ENCODE measurements around the gene CMTM1. TPM values are rescaled to one million over a fixed set of nuclear protein-coding genes. Genes with fewer than 3 reads are reported as not detected.

The CMTM1 gene
- total and polyA plus RNA-seq, 2 experiments from 2014 or later = 1.4 to 1.9 TPM

DNA sequence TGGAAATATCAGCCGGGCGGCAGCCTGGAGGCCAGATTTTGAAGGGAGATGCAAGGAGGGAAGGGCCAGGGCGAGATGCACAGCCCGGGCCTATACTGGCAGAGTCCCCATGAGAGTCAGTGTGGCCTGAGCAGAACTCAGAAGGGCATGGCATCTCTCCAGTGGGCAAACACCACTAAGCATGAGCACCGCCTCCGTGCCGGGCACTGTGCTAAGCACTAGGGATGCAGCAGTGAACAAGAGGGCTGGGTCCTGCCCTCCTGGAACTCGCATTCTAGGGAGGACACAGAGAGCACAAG, 49.8 kb upstream of the CMTM1 start:
- no peak for ATAC-seq

More for the DNA sequence above, 49.8 kb upstream of the CMTM1 start:
- Histone ChIP-seq H3K9me2 (ENCODE audit: insufficient read depth) (no peaks in the 10 kb centered on the region), H3K27ac (ENCODE audit: low read depth) (no peak overlapping the region), H3K36me3 (ENCODE audit: insufficient read depth) (no peaks in the 10 kb centered on the region), H3K4me3 (no peak overlapping the region), H3K4me2 (no peak overlapping the region), H3K79me2 (replicated peaks; ENCODE audit: insufficient read depth) (no peaks in the 10 kb centered on the region), H3K4me1 (ENCODE audit: insufficient read depth) (peaks cover 13% of the 10 kb centered on the region), H3F3A (replicated peaks; ENCODE audit: low read depth) (no peaks in the 10 kb centered on the region), H3K27me3 (ENCODE audit: insufficient read depth) (no peaks in the 10 kb centered on the region), H4K20me1 (replicated peaks; ENCODE audit: insufficient read depth) (no peaks in the 10 kb centered on the region), H2AFZ (no peak overlapping the region)
- no peak for DNase-seq (ENCODE audit: low spot score)
- TF ChIP-seq STAT1 (IDR thresholded peaks at IDR 0.05; ENCODE audit: unreplicated experiment) (no peak), POLR2AphosphoS5 (IDR thresholded peaks at IDR 0.05; ENCODE audit: low read depth) (no peak), CREB1 (CRISPR knock-in tag; IDR thresholded peaks at IDR 0.05; ENCODE audit: low read depth) (no peak), ZNF114 (CRISPR knock-in tag; IDR thresholded peaks at IDR 0.05) (no peak), ZNF331 (CRISPR knock-in tag; IDR thresholded peaks at IDR 0.05; ENCODE audit: low read depth) (no peak), EZH2 (IDR thresholded peaks at IDR 0.05; ENCODE audit: low read depth, unreplicated experiment) (no peak), JUNB (IDR thresholded peaks at IDR 0.05; ENCODE audit: unreplicated experiment) (no peak), EZH2phosphoT487 (IDR thresholded peaks at IDR 0.05; ENCODE audit: unreplicated experiment) (no peak), NANOG (IDR thresholded peaks at IDR 0.05; ENCODE audit: borderline replicate concordance) (no peak)
- TF ChIP-seq, protein P1, sequence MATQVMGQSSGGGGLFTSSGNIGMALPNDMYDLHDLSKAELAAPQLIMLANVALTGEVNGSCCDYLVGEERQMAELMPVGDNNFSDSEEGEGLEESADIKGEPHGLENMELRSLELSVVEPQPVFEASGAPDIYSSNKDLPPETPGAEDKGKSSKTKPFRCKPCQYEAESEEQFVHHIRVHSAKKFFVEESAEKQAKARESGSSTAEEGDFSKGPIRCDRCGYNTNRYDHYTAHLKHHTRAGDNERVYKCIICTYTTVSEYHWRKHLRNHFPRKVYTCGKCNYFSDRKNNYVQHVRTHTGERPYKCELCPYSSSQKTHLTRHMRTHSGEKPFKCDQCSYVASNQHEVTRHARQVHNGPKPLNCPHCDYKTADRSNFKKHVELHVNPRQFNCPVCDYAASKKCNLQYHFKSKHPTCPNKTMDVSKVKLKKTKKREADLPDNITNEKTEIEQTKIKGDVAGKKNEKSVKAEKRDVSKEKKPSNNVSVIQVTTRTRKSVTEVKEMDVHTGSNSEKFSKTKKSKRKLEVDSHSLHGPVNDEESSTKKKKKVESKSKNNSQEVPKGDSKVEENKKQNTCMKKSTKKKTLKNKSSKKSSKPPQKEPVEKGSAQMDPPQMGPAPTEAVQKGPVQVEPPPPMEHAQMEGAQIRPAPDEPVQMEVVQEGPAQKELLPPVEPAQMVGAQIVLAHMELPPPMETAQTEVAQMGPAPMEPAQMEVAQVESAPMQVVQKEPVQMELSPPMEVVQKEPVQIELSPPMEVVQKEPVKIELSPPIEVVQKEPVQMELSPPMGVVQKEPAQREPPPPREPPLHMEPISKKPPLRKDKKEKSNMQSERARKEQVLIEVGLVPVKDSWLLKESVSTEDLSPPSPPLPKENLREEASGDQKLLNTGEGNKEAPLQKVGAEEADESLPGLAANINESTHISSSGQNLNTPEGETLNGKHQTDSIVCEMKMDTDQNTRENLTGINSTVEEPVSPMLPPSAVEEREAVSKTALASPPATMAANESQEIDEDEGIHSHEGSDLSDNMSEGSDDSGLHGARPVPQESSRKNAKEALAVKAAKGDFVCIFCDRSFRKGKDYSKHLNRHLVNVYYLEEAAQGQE (IDR thresholded peaks at IDR 0.05; ENCODE audit: unreplicated experiment) = no peak
- TF ChIP-seq, protein P2, sequence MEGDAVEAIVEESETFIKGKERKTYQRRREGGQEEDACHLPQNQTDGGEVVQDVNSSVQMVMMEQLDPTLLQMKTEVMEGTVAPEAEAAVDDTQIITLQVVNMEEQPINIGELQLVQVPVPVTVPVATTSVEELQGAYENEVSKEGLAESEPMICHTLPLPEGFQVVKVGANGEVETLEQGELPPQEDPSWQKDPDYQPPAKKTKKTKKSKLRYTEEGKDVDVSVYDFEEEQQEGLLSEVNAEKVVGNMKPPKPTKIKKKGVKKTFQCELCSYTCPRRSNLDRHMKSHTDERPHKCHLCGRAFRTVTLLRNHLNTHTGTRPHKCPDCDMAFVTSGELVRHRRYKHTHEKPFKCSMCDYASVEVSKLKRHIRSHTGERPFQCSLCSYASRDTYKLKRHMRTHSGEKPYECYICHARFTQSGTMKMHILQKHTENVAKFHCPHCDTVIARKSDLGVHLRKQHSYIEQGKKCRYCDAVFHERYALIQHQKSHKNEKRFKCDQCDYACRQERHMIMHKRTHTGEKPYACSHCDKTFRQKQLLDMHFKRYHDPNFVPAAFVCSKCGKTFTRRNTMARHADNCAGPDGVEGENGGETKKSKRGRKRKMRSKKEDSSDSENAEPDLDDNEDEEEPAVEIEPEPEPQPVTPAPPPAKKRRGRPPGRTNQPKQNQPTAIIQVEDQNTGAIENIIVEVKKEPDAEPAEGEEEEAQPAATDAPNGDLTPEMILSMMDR (conservative IDR thresholded peaks at IDR 0.05; ENCODE audit: low read depth in 2 of 2) = no peak
- TF ChIP-seq, protein P3, sequence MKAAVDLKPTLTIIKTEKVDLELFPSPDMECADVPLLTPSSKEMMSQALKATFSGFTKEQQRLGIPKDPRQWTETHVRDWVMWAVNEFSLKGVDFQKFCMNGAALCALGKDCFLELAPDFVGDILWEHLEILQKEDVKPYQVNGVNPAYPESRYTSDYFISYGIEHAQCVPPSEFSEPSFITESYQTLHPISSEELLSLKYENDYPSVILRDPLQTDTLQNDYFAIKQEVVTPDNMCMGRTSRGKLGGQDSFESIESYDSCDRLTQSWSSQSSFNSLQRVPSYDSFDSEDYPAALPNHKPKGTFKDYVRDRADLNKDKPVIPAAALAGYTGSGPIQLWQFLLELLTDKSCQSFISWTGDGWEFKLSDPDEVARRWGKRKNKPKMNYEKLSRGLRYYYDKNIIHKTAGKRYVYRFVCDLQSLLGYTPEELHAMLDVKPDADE (IDR thresholded peaks at IDR 0.05) = no peak
- TF ChIP-seq, protein P4, sequence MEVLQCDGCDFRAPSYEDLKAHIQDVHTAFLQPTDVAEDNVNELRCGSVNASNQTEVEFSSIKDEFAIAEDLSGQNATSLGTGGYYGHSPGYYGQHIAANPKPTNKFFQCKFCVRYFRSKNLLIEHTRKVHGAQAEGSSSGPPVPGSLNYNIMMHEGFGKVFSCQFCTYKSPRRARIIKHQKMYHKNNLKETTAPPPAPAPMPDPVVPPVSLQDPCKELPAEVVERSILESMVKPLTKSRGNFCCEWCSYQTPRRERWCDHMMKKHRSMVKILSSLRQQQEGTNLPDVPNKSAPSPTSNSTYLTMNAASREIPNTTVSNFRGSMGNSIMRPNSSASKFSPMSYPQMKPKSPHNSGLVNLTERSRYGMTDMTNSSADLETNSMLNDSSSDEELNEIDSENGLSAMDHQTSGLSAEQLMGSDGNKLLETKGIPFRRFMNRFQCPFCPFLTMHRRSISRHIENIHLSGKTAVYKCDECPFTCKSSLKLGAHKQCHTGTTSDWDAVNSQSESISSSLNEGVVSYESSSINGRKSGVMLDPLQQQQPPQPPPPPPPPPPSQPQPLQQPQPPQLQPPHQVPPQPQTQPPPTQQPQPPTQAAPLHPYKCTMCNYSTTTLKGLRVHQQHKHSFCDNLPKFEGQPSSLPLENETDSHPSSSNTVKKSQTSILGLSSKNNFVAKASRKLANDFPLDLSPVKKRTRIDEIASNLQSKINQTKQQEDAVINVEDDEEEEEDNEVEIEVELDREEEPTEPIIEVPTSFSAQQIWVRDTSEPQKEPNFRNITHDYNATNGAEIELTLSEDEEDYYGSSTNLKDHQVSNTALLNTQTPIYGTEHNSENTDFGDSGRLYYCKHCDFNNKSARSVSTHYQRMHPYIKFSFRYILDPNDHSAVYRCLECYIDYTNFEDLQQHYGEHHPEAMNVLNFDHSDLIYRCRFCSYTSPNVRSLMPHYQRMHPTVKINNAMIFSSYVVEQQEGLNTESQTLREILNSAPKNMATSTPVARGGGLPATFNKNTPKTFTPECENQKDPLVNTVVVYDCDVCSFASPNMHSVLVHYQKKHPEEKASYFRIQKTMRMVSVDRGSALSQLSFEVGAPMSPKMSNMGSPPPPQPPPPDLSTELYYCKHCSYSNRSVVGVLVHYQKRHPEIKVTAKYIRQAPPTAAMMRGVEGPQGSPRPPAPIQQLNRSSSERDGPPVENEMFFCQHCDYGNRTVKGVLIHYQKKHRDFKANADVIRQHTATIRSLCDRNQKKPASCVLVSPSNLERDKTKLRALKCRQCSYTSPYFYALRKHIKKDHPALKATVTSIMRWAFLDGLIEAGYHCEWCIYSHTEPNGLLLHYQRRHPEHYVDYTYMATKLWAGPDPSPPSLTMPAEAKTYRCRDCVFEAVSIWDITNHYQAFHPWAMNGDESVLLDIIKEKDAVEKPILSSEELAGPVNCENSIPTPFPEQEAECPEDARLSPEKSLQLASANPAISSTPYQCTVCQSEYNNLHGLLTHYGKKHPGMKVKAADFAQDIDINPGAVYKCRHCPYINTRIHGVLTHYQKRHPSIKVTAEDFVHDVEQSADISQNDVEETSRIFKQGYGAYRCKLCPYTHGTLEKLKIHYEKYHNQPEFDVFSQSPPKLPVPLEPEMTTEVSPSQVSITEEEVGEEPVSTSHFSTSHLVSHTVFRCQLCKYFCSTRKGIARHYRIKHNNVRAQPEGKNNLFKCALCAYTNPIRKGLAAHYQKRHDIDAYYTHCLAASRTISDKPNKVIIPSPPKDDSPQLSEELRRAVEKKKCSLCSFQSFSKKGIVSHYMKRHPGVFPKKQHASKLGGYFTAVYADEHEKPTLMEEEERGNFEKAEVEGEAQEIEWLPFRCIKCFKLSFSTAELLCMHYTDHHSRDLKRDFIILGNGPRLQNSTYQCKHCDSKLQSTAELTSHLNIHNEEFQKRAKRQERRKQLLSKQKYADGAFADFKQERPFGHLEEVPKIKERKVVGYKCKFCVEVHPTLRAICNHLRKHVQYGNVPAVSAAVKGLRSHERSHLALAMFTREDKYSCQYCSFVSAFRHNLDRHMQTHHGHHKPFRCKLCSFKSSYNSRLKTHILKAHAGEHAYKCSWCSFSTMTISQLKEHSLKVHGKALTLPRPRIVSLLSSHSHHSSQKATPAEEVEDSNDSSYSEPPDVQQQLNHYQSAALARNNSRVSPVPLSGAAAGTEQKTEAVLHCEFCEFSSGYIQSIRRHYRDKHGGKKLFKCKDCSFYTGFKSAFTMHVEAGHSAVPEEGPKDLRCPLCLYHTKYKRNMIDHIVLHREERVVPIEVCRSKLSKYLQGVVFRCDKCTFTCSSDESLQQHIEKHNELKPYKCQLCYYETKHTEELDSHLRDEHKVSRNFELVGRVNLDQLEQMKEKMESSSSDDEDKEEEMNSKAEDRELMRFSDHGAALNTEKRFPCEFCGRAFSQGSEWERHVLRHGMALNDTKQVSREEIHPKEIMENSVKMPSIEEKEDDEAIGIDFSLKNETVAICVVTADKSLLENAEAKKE (CRISPR knock-in tag; IDR thresholded peaks at IDR 0.05) = no peak
- no peaks in the 10 kb centered on the region; the same call in 2 of the 3 replicates for H3K9me3 Mint-ChIP-seq
- H3K4me1 Mint-ChIP-seq = peaks cover 32% of the 10 kb centered on the region
- peaks cover 23% of the 10 kb centered on the region for H3K36me3 Mint-ChIP-seq (ENCODE audit: low read depth)
- no peak overlapping the region for H3K4me3 Mint-ChIP-seq
- peak overlapping the region; percentile 12; the same call in 1 of the 2 replicates for H3K27ac Mint-ChIP-seq
- H3K27me3 Mint-ChIP-seq (ENCODE audit: insufficient read depth, low read depth, poor library complexity) = peaks cover 6% of the 10 kb centered on the region
